Natural killer cell treated with Interleukin-12 subunit alpha and Interleukin-12 subunit beta and Interleukin-15 and Interleukin-18, amount 100 ng/mL, for 72 hours (primary cell): ENCODE results near the gene CHKA. TPM values are rescaled to one million over a fixed set of nuclear protein-coding genes. Genes with fewer than 3 reads are reported as not detected.

Source experiments
- ATAC-seq, 2 donors: fragments of 150-1000 bp; cut with Tn5 transposase in 1 of 2; sonication (Bioruptor Pico), chemical (Tn5 transposase) in 1 of 2; 2 replicates each; pipeline ENCODE4 v1.10.0; 2021
- DNase-seq: peaks from one replicate; pipeline ENCODE4 v3.0.0; 2022; ENCODE audit warnings: low spot score
- H3K27ac Mint-ChIP-seq, 2 donors: 1 replicate in 1 of 2; 2 replicates in 1 of 2; pipeline ENCODE4 v1.8.0; 2022; ENCODE audit warnings: mixed read lengths in 2 of 2, mild to moderate bottlenecking in 1 of 2, moderate library complexity in 1 of 2
- H3K27me3 Mint-ChIP-seq, 2 donors: 1 replicate in 1 of 2; 2 replicates in 1 of 2; pipeline ENCODE4 v1.8.0; 2022; ENCODE audit warnings: mixed read lengths in 2 of 2
- H3K36me3 Mint-ChIP-seq: one replicate; pipeline ENCODE4 v1.8.0; 2022; ENCODE audit warnings: mixed read lengths
- H3K4me1 Mint-ChIP-seq, 2 donors: 1 replicate in 1 of 2; 2 replicates in 1 of 2; pipeline ENCODE4 v1.8.0; 2022; ENCODE audit warnings: low read depth in 2 of 2, mixed read lengths in 2 of 2, mild to moderate bottlenecking in 1 of 2
- H3K4me3 Mint-ChIP-seq: one replicate; pipeline ENCODE4 v1.8.0; 2022; ENCODE audit warnings: mixed read lengths
- H3K9me3 Mint-ChIP-seq: 2 replicates; pipeline ENCODE4 v1.8.0; 2022; ENCODE audit warnings: mixed read lengths
- total RNA-seq, 2 donors: library from RNA; stranded (reverse); gene quantifications; one replicate each; pipeline ENCODE4 v1.2.3, GENCODE V29; 2022

CHKA gene
- total RNA-seq, 2 donors from 2014 or later, result 10.6 to 34.9 TPM

DNA sequence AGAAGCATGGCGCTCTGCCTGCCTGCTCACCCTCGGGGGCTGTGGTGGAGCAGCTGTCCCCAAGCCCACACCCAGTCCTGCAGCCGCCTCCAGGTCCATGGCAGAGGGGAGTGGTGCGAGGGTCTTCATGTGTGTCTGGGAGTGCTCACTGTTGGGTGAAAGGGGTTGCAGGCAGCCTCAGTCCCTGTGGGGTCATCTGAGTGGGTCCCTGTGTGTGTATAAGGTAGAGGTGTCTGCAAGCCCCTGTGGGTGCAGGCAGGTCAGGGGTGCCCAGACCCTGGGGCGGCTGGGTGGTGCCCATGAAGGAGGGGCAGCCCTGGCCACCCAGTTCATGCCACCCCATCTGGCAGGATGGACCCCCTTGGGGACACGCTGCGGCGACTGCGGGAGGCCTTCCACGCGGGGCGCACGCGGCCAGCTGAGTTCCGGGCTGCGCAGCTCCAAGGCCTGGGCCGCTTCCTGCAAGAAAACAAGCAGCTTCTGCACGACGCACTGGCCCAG is 106.2 kb downstream of the CHKA start:
- Mint-ChIP-seq H3K36me3 (no peaks in the 10 kb centered on the region), H3K4me3 (no peak overlapping the region), H3K4me1 (peaks cover 0 to 11% of the 10 kb centered on the region in 2 donors), H3K27ac (no peak overlapping the region), H3K9me3 (no peaks in the 10 kb centered on the region), H3K27me3 (no peaks in the 10 kb centered on the region)
- ATAC-seq (no peak), DNase-seq (no peak)

DNA sequence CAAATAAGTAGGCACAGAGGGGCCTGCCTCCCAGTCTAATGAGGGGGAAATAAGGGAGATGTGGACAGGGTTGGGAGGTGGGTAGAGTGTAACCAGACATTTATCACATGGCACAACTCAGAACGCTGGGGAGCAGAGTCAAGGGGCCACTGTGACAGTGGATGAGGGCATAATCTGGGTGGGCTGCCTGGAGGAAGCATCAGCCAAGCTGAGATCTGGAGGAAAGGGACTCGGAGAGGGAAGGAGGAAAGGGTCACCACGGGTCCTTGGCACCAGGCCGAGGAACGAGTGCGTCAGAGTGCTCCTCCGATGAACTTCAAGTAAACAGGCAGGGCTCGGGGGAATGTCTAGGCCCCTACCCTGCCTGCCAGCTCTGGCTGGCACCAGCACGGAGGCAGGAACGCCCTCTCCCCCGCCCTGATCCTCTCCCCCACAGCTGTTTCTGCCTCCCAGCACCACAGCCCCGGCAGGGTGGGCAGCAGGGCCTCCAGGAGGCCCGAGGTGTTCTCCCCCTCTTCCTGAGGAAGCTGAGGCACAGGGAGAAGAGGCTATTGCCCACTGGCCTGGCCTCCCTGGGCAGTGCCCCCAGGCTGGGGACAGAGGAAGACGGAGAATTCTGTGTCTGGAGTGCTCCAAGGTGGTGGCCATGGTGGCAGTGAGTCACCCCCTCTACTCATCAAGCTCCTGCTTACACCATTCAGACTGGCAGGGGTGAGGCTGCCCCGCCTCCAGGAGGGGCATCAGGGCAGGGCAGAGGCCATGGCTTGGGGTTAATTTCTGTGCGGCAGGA is 106.8 kb downstream of the CHKA start:
- no peaks in the 10 kb centered on the region for H3K27me3 Mint-ChIP-seq
- no peak overlapping the region for H3K27ac Mint-ChIP-seq
- no peaks in the 10 kb centered on the region for H3K9me3 Mint-ChIP-seq
- ATAC-seq, result no peak
- H3K36me3 Mint-ChIP-seq, result no peaks in the 10 kb centered on the region
- H3K4me3 Mint-ChIP-seq, result no peak overlapping the region
- peaks cover 5 to 17% of the 10 kb centered on the region in 2 donors for H3K4me1 Mint-ChIP-seq
- DNase-seq, result no peak

DNA sequence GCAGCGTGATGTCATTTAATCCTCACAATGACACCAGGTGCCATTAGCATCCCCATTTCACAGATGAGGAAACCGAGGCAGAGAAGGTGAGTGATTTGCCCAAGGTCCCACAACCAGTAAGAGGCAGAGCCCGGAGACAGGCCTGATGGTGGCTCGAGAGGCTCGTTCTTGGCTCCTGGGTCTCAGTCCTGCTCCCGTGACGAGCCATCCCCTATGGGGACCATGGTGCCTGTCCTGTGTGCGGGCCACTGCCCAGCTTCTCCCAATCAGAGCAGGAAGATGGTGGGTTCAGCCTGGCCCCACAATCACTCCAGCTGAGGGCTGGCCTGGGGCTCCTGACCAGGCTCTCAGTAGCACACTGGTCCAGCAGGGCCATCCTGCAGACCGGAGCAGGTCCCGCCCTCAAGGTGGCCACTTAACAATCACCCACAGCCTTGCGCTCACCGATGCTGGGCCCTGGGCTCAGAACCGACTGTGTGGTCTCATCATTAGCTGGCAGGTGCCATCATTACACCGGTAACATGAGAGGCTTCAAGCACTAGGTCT is 107.5 kb downstream of the CHKA start:
- H3K9me3 Mint-ChIP-seq, result no peaks in the 10 kb centered on the region
- H3K27ac Mint-ChIP-seq, result no peak overlapping the region
- no peaks in the 10 kb centered on the region for H3K36me3 Mint-ChIP-seq
- H3K27me3 Mint-ChIP-seq, result no peaks in the 10 kb centered on the region
- DNase-seq, result no peak
- ATAC-seq, result no peak
- H3K4me1 Mint-ChIP-seq, result peaks cover 11 to 24% of the 10 kb centered on the region in 2 donors
- H3K4me3 Mint-ChIP-seq, result no peak overlapping the region

DNA sequence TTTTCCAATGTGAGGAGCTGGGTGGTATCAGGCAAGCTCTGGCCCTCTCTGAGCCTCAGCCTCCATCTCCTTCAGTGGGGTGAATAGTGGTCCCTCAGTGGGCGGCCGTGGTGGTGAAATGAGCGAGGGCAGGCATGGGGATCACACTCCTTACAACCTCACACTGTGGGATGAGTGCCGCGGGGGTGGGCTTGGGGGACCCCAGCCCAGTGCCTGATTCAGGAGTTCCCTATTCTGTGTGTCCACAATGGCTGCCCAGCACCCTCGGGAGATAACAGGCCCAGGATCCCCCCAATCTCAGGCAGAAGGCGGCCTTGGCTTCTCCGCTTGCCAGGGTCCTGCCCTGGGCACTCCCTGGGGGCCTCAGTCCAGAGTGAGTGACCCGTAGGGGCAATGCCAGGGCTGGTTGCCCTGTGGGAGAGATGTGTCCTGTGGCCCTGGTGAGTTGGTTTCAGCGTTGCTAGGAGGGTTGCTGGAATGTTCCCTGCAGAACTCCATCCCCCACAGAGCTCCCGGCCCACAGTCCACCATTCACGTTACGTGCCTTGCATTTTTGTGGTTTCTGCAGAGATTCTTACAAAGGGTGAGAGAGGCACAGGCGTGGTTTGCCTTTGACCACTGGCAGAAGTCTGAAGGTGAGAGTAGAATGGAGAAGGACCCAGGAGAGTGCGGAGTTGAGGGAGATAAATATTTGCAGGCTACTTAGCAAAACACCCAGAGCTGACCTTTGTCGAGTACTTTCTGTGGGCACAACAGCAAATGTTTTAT is 108.2 kb downstream of the CHKA start:
- no peak for DNase-seq

GRCh38 chr11:68012044-68012842 is 108.9 kb downstream of the CHKA start:
- H3K4me1 Mint-ChIP-seq, result peaks cover 11 to 21% of the 10 kb centered on the region in 2 donors
- peak overlapping the region in 1 of 2 donors; percentile 33 for H3K27ac Mint-ChIP-seq
- no peaks in the 10 kb centered on the region for H3K27me3 Mint-ChIP-seq
- ATAC-seq, result no peak
- no peak overlapping the region for H3K4me3 Mint-ChIP-seq
- H3K9me3 Mint-ChIP-seq, result no peaks in the 10 kb centered on the region
- no peak for DNase-seq
- no peaks in the 10 kb centered on the region for H3K36me3 Mint-ChIP-seq

More for the DNA sequence above, 108.2 kb downstream of the CHKA start:
- Mint-ChIP-seq H3K4me3 (no peak overlapping the region), H3K4me1 (peaks cover 11 to 22% of the 10 kb centered on the region in 2 donors), H3K36me3 (no peaks in the 10 kb centered on the region), H3K27me3 (no peaks in the 10 kb centered on the region), H3K27ac (no peak overlapping the region), H3K9me3 (no peaks in the 10 kb centered on the region)
- no peak for ATAC-seq

DNA sequence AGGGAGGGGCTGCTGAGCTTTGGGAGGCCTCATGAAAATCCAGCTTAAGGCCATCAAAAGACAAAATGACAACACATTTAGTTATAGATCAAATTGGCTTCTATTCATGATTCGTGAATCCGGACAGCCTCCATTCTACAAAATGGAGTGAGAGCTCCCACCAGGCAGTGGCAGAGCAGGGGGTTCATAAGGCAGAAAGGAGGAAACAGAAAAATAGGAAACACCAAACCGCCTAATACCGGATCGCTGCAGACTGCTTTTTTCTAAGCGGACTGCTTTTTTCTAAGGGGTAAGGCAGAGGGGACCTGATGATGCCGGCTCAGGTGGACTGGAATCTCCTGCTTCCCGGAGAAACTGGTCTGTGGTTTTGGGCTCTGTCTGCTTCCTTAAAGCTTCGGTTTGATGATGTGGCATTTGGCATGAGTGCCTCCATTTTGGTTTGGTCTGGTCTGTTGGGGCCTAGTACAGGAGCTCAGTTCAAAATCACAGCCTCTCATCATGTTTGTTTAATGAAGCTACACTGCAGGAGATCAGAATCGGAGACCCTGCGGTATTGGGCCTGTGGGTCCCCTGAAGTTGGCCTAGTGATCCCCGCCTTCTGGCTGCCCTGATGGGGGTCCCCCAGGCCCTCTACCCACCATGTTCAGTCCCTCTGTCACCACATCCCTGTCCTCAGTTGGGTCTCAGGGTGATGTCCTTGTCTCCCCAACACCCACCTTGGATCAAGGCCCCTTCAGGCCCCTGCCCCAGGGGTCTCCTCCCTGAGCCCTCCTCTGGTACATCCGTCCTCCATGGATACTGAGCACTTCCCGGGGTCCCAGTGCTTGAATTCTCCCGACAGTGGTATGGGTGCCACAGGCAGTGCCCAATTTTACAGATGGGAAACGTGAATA is 109.9 kb downstream of the CHKA start:
- DNase-seq, result no peak
- H3K27ac Mint-ChIP-seq, result peak overlapping the region in 1 of 2 donors; percentile 33
- no peaks in the 10 kb centered on the region for H3K9me3 Mint-ChIP-seq
- ATAC-seq, result no peak
- no peaks in the 10 kb centered on the region for H3K27me3 Mint-ChIP-seq
- H3K36me3 Mint-ChIP-seq, result no peaks in the 10 kb centered on the region
- H3K4me3 Mint-ChIP-seq, result no peak overlapping the region
- peaks cover 11 to 21% of the 10 kb centered on the region in 2 donors for H3K4me1 Mint-ChIP-seq

- DNase-seq, result peak; percentile 71
- peak; percentile 76 to 87 for ATAC-seq
- Mint-ChIP-seq H3K27ac (peak within 1 kb of the TSS; percentile 15 to 73), H3K27me3 (no peaks in the 10 kb centered on the region), H3K4me3 (peak within 1 kb of the TSS; percentile 11), H3K9me3 (no peaks in the 10 kb centered on the region), H3K4me1 (peaks cover 11 to 21% of the 10 kb centered on the region in 2 donors), H3K36me3 (no peaks in the 10 kb centered on the region)
Observed at GRCh38 chr11:68010090-68011041, 110.8 kb downstream of the CHKA start, which contains the start of gene ALDH3B1. Gene ALDH3B1 (plus strand): TSS chr11:68010327. CDS start chr11:68015298, 4,971 bp downstream.

- H3K36me3 Mint-ChIP-seq, result no peaks in the 10 kb centered on the region
- H3K9me3 Mint-ChIP-seq, result no peaks in the 10 kb centered on the region
- H3K4me3 Mint-ChIP-seq, result peak overlapping the region; percentile 11
- H3K4me1 Mint-ChIP-seq, result peaks cover 17 to 26% of the 10 kb centered on the region in 2 donors
- no peak for ATAC-seq
- no peak for DNase-seq
- H3K27ac Mint-ChIP-seq, result peak overlapping the region; percentile 15 to 73
- H3K27me3 Mint-ChIP-seq, result no peaks in the 10 kb centered on the region
Observed at GRCh38 chr11:68009391-68010089, 111.6 kb downstream of the CHKA start.

GRCh38 chr11:68008381-68009337 is 112.5 kb downstream of the CHKA start:
- ATAC-seq, result no peak
- Mint-ChIP-seq H3K27ac (peak overlapping the region; percentile 15 to 73), H3K4me3 (peak overlapping the region; percentile 11)

GRCh38 chr11:68007498-68008380 is 113.4 kb downstream of the CHKA start:
- DNase-seq, result no peak
- no peak for ATAC-seq
- Mint-ChIP-seq H3K9me3 (no peaks in the 10 kb centered on the region), H3K27ac (no peak overlapping the region), H3K4me3 (no peak overlapping the region), H3K27me3 (no peaks in the 10 kb centered on the region), H3K36me3 (no peaks in the 10 kb centered on the region), H3K4me1 (peaks cover 20 to 27% of the 10 kb centered on the region in 2 donors)

More at GRCh38 chr11:68008381-68009337, 112.5 kb downstream of the CHKA start:
- Mint-ChIP-seq H3K4me1 (peaks cover 17 to 24% of the 10 kb centered on the region in 2 donors), H3K9me3 (no peaks in the 10 kb centered on the region), H3K27me3 (no peaks in the 10 kb centered on the region), H3K36me3 (no peaks in the 10 kb centered on the region)
- no peak for DNase-seq
